RWPE1 (cell line): ENCODE data around the gene MRPS18A.
"Not testable (repeated sequence)": the region's sequence is repeated elsewhere in the genome, so short reads cannot be mapped to it uniquely, and the experiment has no call there.

Source experiments
- CTCF ChIA-PET: fragments of 350-600 bp; sonication (Branson Sonifier 250); formaldehyde crosslinking; extraction: SDS; loops from one replicate; lab custom pipeline; 2021; lab: Yijun Ruan, JAX
- POLR2A ChIA-PET: fragments of 400-600 bp; formaldehyde crosslinking; extraction: SDS; loops from one replicate; lab custom pipeline; 2020; ENCODE audit warnings: antibody characterized with exemption; ENCODE audit not compliant: low non-redundant PET; lab: Yijun Ruan, JAX
- DNase-seq: peaks from one replicate; pipeline ENCODE4 v3.0.0; 2012; ENCODE audit warnings: low spot score
- H3K27ac ChIP-seq: fragments of 450-650 bp; 2 replicates; pipeline ENCODE4 v1.5.1; 2017
- TF ChIP-seq, protein P1 (sequence below): fragments of 450-650 bp; conservative IDR thresholded peaks from 2 replicates; pipeline ENCODE4 v1.5.1; 2017; ENCODE audit warnings: low read depth, mild to moderate bottlenecking

The MRPS18A gene

DNA sequence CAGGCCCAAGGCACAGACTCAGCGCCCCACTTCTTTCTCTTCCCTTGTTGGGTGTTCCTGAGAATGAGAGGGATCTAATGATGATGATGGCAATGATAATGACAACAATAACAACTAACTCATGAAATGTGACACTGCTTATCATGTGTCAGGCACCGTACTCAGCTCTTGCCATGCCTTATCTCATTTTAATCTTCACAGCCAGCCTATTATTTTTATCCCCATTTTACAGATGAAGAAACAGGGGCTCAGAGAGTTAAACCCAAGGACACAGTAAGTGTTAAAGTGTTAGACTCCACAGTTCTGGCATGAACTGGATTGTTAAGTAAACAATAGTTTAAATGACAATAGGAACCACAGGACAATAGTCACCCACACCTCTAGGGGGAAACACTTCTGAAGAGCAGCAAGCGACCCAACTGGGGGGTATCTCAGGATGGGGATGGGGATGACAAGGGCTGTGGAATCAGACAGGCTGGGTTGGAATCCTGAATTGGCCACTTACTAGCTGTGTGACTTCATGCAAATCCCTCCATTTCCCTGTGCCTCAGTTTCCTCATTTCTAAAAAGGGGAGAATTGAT, 30.3 kb downstream of the MRPS18A start:
- DNase-seq, result no peak
- CTCF ChIA-PET, result interaction anchor here (0.6 kb wide), 2 partner anchors 9 to 10 kb away, joined by 3 to 7 read pairs; no protein-coding TSS in a partner anchor
- no peak overlapping the region for H3K27ac ChIP-seq
- TF ChIP-seq, protein P1, sequence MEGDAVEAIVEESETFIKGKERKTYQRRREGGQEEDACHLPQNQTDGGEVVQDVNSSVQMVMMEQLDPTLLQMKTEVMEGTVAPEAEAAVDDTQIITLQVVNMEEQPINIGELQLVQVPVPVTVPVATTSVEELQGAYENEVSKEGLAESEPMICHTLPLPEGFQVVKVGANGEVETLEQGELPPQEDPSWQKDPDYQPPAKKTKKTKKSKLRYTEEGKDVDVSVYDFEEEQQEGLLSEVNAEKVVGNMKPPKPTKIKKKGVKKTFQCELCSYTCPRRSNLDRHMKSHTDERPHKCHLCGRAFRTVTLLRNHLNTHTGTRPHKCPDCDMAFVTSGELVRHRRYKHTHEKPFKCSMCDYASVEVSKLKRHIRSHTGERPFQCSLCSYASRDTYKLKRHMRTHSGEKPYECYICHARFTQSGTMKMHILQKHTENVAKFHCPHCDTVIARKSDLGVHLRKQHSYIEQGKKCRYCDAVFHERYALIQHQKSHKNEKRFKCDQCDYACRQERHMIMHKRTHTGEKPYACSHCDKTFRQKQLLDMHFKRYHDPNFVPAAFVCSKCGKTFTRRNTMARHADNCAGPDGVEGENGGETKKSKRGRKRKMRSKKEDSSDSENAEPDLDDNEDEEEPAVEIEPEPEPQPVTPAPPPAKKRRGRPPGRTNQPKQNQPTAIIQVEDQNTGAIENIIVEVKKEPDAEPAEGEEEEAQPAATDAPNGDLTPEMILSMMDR, result no peak
- POLR2A ChIA-PET, result no interaction called here

DNA sequence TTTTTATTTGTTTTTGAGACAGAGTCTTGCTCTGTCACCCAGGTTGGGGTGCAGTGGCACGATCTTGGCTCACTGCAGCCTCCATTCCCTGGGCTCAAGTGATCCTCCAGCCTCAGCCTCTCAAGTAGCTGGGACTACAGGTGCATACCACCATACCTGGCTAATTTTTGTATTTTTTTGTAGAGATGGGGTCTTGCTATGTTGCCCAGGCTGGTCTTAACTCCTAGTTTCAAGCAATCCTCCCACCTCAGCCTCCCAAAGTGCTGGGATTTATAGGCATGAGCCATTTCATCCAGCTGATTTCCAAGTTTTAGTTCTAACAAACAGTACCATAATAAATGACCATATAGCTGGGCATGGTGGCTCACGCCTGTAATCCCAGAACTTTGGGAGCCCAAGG, 34.8 kb downstream of the MRPS18A start:
- CTCF ChIA-PET, H3K27ac ChIP-seq, POLR2A ChIA-PET, DNase-seq: not testable (repeated sequence)

DNA sequence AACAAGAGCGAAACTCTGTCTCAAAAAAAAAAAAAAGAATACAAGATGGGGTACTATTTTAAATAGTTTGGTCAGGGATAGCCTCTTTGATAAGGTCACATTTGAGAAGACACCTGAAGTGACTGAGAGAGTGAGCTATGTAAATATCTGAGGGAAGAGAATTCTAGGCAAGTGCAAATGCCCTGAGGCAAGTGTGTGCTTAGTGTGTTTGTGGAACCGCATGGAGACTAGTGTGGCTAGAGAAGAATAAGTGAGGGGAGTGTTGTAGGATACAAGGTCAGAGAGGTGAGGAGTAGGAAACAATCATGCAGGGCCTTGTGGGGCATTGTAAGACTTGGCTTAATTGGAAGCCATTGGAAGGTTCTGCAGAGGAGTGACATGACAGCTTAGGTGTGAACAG, 39.3 kb downstream of the MRPS18A start:
- TF ChIP-seq, protein P1, result no peak
- H3K27ac ChIP-seq, result no peak overlapping the region
- POLR2A ChIA-PET, result interaction anchor here (0.6 kb wide), 1 partner anchor 61 kb away, joined by 3 read pairs; no protein-coding TSS in a partner anchor
- CTCF ChIA-PET, result interaction anchor here (0.6 kb wide), 2 partner anchors 258 to 326 kb away, joined by 3 read pairs; no protein-coding TSS in a partner anchor
- no peak for DNase-seq

DNA sequence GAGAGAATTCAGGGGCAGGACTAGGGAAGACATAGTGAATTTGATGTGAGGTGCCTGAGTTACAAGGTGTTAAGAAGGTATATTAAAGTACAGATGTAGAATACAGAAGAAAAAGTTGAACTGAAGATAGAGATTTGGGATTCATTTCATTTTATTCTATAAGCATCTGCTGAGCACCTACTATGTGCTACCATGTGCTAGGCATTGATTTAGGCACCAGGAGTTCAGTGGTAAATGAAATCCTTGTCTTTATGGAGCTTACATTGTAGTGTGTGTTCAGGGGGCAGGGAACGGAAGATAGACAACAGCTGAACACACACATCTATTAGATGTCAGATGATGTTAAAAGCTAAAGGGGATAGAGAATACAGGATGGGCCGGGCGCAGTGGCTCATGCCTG, 40.0 kb downstream of the MRPS18A start:
- ChIA-PET CTCF (interaction anchor here (0.6 kb wide), 2 partner anchors 259 to 327 kb away, joined by 3 read pairs; no protein-coding TSS in a partner anchor), POLR2A (no interaction called here)
- no peak for DNase-seq
- H3K27ac ChIP-seq, result no peak overlapping the region
- TF ChIP-seq, protein P1, result no peak

DNA sequence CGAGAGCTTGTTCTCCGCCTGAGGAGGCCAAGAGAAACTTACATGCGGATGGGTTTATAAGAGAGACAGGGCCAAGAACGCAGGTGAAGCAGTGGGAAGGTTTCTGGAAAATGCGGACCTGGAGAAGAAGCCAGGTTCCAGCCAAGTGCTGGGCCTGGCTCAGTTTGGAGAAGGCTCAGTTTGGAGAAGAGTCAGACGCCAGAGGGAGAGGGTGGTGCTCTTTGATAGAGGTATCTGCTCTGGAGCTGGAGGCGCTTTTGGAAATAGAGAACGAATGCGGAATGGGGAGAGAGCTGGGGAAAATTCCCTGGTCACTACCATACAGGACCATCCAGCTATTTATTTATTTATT, 42.0 kb downstream of the MRPS18A start:
- CTCF ChIA-PET, result interaction anchor here (0.6 kb wide), 1 partner anchor 22 kb away, joined by 3 read pairs; no protein-coding TSS in a partner anchor
- peak overlapping the region; percentile 44 for H3K27ac ChIP-seq
- no peak for DNase-seq
- TF ChIP-seq, protein P1, result no peak
- POLR2A ChIA-PET, result interaction anchor here (0.6 kb wide), 1 partner anchor 92 kb away, joined by 3 read pairs; no protein-coding TSS in a partner anchor

DNA sequence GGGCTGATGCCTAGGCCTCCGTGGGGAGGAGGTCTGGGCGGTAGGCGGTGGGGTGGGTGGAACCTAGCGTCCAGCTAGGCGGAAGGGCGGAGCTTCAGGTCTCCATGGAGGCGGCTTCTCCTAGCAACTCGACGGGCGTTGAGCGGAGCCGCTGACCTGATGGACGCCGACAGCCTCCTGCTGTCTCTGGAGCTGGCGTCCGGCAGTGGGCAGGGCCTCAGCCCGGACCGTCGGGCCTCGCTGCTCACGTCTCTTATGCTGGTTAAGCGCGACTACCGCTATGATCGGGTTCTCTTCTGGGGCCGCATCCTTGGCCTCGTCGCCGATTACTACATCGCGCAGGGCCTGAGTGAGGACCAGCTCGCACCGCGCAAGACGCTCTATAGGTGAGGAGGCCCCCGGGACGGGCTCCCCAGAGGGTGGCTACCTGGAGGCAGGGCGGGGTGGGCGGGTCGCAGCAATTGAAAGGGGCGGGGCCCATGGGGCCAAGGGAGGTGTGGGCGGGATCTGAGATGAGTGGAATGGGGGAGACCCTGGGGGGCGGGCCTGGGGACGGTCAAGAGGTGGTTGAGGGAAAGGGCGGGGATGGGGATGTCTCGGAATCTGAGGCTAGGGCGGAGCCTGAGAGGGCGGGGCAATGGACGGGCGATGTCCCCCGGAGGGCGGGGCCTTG, 42.5 kb downstream of the MRPS18A start, which contains the start of gene RSPH9:
TSS of gene RSPH9 (plus strand) at position 97 of the 673 bp plus-strand sequence. CDS start at position 160, 63 bp downstream.
- H3K27ac ChIP-seq, result peak within 1 kb of the TSS; percentile 44
- POLR2A ChIA-PET, result interaction anchor here (0.6 to 1.3 kb wide), 2 partner anchors 15 to 92 kb away, joined by 3 to 4 read pairs; no protein-coding TSS in a partner anchor
- no peak for DNase-seq
- TF ChIP-seq, protein P1, result no peak
- CTCF ChIA-PET, result interaction anchor here (0.6 kb wide), 1 partner anchor 23 kb away, joined by 3 read pairs; no protein-coding TSS in a partner anchor
